GM15510 (cell line): ENCODE results near the gene NDST1.

Source experiments
- POLR2A ChIP-seq: IDR thresholded peaks from 3 replicates; pipeline ENCODE4 v1.6.1; 2011; ENCODE audit warnings: borderline replicate concordance; ENCODE audit not compliant: insufficient read length; ENCODE audit errors: extremely low read depth

The NDST1 gene

GRCh38 chr5:150486402-150487198 is 21.3 kb upstream of the NDST1 start:
- no peak for TF ChIP-seq POLR2A

DNA sequence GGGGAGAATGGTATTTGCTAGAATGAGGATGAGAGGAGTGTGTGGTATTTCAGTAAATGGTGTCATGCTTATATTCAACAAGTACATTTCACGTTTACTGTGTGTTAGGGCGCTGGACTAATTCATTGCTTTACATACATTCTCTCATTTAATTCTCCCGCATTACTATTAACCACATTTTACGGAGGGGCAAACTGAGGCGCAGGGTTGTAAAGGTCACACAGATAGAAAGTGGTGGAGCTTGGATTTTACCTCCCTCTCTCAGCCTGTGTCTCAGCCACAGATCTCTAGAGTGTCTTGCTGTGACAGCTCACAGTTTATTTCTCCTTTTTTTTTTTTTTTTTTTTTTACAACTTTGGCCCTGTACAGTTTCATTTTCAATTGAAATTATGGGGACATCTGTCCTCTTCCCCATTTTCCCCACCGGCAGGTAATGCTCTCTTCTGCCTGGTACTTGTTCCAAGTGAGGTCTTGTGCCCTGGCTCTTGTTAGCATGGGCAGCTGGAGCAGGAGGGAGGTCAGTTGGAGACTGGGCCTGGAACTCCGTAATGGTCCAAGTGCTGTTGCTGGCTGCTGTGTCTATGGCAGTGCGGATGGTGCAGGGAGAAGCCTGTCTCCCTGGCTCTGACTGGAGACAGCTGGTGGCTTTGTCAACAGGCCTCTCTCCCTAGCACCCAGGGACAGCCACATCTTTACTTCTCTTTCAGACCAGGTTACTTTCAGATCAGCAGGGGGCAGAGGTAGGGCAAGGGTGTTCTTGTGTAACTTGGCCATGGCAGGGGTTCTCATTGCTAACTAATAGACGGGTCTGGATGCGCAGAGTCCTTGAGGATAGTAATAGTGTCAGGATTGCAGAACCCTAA is 20.5 kb upstream of the NDST1 start:
- TF ChIP-seq POLR2A = no peak

DNA sequence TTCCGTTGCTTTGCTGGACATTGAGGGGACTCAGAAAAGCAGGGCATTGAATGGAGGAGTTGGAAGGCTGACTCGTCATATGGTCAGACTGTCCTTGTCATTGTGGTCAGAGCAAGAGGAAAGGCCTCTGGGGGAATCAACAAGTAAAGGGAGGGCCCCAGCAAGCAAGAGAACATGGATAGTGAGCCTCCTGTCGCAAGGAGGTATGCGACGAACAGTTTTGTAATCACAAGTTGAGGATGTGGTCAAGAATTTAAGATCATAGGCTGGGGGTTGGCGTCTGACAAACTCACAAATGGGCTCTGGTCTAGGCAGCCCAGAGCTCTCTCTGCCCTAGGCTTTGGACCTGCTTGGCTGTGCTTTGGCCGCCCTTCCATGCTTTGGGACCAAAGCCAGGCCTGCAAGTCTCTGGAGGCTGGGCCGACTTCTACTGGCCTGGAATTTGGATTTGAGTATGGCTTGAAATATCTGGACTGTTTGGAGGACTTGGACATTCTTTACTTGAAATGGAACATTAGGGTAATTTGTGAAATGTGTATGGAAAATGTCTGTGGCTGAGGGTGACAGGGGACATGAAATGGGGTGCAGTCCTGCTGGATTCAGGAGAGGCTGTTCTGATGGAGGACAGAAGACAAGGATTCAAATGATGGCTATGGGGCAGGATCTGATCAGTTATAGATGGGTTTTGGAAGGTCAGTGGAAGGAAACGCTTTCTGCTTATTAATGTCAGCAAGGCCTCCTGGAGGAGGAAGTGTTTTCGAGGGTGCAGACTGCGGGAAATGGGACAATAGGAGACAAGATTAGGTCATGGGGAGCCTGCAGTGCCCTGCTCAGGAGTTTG is 19.2 kb upstream of the NDST1 start:
- TF ChIP-seq POLR2A = no peak

DNA sequence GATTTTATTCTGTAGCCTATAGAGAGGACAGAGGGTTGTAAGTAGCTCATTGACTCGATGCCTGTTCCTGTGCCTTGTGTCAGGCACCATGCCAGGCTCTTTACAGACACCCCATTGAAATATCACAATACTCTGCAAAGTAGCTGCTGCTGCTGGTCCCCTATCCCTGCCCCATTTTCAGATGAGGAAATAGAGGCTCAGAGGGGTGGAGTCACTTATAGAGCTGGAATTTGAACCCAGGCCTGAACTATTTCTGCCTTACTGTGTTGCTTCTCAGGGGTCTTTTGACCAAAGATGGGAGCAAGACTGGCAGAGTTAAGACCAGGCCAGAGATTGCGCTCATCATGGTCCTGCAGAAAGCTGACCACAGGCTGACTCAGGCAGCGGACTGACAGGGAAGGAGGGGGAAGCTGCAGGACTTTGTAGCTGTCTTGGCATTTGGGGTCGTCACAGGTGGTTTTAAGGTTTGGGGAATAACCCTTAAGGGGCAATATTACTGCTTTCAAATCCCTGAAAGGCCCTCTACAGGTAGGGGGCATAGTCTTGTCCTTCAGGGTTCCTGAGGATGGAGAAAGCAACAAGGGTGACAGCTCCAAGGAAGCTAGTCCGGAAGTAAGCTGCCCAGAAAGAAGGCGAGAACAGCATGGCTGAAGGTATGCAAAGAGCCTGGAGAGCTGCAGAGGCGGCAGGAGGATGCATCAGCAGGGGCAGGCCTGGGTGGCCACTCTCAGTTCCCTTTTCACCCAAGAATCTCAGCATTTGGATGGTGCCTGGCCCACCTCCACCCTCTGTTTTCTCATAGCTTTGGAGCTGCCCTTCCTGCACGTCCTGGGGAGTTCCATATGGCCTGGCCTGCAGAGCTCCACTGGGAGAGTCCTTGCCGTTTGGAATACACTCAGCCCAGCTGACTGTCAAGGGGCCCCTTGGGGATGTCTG is 18.3 kb upstream of the NDST1 start:
- no peak for TF ChIP-seq POLR2A

GRCh38 chr5:150490296-150490669 is 17.6 kb upstream of the NDST1 start:
- TF ChIP-seq POLR2A = no peak

- TF ChIP-seq POLR2A = no peak
These were observed 17.2 kb upstream of the NDST1 start for GRCh38 chr5:150490754-150491153.

DNA sequence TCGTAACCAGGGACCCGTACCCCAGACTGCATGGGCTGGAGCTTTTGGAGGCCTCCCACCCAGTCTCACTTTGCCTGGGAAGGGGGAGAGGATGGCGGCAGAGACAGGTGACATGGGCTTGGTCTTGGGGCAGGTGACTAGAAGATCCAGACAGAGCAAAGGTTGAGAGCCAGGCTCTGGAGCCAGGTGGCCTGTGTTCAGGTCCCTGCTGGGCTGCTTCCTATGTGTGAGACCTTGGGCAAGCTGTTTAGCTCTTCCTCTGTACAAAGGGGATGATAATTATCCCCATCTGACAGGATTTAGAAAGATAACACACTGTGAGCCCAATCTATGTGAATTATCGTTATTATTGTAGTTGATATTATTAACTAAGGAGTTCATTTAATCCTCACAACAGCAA is 16.1 kb upstream of the NDST1 start:
- no peak for TF ChIP-seq POLR2A

DNA sequence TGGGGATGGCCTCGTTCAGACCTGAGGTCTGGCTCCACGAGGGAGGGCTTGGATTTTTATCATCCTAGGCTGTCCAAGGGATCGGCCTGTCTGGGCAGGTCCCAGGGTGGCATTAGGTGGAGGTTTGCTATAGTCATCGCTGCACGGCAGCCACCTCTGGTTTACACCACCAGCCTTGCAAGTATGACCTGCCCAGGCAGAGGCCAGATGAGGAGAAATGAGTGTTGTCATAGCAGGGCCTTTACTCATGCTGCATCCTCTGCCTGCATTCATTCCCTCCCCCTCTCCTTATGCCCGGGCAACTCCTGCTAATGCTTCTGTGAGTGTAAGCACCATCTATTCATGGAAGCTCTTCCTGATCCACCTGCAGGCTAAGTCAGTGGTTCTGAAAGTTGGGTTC is 15.3 kb upstream of the NDST1 start:
- TF ChIP-seq POLR2A = no peak

DNA sequence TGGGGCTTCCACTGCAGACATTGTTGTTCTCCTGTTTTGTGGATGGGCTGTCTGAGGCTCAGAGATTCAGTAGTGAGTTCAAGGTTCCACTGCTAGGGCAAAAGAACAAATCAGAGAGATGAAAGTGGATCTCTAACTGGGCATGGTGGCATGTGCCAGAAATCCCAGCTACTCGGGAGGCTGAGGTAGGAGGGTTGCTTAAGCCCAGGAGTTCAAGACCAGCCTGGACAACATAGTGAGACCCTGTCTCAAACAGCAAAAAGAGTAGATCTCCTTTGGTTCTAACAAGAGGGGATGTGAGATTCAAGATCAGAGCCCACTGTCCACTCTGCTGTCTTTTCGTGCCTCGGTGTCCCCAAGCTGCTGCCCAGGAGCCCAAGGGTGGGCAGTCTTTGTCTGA is 11.8 kb upstream of the NDST1 start:
- no peak for TF ChIP-seq POLR2A

DNA sequence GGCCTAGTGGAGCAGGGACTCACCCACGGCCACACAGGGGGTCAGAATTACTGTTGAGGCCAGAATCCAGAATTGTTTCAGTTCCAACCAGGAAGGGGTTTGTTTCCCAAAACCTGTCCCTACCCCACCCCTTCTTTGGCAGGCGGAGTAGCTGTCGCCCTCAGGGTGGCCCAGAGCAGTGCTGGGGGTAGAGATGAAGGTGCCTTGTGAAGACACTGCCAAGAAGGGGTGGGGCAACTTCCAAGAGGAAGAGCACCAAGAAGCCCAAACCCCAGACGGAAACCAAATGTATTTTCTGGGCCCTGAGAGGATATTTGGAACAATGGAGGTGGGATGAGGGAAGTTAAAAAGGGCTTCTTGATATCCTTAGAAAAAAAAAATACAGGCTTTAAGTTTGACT is 11.4 kb upstream of the NDST1 start:
- no peak for TF ChIP-seq POLR2A

GRCh38 chr5:150497274-150497988 is 10.5 kb upstream of the NDST1 start:
- TF ChIP-seq POLR2A = no peak

DNA sequence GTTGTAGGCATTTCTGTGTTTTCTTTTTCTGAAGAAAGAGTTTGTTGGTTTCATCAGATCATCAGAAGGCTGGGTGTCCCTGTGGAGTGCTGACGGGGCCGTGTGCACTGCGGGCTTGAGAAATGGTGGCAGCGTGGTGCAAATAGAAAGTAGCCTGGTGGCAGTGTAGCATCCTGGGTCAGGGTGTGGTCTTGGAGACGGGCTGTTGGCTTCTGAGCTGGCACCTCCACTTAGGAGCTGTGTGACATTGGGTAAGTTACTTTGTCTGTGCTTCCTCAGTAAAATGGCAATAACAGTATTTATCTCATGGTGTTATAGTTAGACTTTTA is 10.0 kb upstream of the NDST1 start:
- no peak for TF ChIP-seq POLR2A

DNA sequence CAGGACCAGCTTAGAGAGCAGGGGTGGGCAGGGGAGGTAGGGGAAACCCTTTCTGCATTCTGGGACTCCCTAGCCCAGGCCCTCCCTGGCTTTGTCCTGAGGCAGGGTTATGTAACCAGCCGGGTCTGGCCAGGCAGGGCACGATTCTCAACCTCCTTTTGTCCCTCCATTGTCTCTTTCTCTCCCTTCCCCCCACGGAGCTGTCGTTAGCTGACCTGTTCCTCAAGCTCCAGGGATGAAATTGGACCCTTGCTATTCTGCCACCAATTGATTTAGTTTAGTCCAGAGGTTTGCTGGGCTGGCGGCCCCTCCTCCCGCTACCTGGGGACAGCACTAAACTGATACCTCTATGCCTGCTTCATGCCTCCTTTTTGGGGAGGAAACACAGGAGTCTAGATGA is 9.4 kb upstream of the NDST1 start:
- no peak for TF ChIP-seq POLR2A
